Neural progenitor cell (in vitro differentiated cells): Measurements from ENCODE around the gene SLC24A4.

Experiments
- EZH2 ChIP-seq: fragments of 200-600 bp; sonication (generic); IDR thresholded peaks from 2 replicates; pipeline ENCODE4 v1.6.1; 2017; ENCODE audit warnings: antibody characterized with exemption, mild to moderate bottlenecking, moderate library complexity
- TF ChIP-seq, protein P1 (sequence below): fragments of 200-600 bp; sonication (generic); IDR thresholded peaks from 2 replicates; pipeline ENCODE4 v1.5.1; 2017; ENCODE audit warnings: antibody characterized with exemption, mild to moderate bottlenecking

DNA sequence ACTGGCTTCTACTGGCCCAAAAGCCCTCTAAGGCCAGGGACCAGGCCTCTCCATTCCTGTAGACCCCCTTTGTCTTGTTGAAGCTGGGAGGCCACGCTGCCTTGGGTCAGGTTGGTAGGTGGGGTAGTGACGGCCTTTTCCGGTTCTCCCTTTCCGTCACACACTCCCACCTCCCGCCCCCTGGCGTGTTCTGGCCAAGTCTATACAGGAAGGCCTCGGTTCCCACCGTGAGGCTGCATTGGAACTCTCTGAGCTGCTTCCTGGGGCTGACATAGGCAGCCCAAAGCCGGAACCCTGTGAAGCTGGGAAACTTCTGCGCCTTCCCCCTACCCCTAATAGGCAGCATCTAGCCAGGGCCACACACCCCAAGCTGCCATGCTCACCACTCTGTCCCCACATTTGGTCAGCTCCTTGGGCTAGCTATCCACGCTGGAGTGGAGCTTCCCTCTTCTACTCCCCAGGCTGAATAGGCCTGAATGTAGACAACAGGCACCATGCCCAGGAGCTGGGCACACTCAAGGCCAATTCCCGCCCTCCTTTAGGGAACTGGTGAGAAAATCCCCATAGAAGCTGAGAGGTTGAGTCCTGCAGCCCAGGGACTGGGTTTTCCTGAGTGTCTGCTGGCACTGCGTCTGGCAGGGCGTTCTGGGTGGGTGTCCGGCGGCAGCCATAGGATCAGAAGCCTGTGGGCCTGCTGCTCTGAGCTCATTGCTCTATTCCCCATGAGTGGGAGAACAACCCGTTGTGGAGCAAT is 226.3 kb downstream of the SLC24A4 start:
- TF ChIP-seq, protein P1, sequence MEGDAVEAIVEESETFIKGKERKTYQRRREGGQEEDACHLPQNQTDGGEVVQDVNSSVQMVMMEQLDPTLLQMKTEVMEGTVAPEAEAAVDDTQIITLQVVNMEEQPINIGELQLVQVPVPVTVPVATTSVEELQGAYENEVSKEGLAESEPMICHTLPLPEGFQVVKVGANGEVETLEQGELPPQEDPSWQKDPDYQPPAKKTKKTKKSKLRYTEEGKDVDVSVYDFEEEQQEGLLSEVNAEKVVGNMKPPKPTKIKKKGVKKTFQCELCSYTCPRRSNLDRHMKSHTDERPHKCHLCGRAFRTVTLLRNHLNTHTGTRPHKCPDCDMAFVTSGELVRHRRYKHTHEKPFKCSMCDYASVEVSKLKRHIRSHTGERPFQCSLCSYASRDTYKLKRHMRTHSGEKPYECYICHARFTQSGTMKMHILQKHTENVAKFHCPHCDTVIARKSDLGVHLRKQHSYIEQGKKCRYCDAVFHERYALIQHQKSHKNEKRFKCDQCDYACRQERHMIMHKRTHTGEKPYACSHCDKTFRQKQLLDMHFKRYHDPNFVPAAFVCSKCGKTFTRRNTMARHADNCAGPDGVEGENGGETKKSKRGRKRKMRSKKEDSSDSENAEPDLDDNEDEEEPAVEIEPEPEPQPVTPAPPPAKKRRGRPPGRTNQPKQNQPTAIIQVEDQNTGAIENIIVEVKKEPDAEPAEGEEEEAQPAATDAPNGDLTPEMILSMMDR: no peak
- TF ChIP-seq EZH2: no peak
